ENCODE data around the gene RECQL.

GRCh38 chr12:21523148-21523547 lies 21.7 kb upstream of the RECQL start:
- TF ChIP-seq EZH2 (IDR thresholded peaks at IDR 0.05) (no peak), CTCF (IDR thresholded peaks at IDR 0.05 in 2 of 3, conservative IDR thresholded peaks at IDR 0.05 in 1 of 3; ENCODE audit: borderline replicate concordance in 1 of 3, insufficient read depth in 1 of 3, low read depth in 2 of 3, low read length in 2 of 3) (no peak), POLR2AphosphoS5 (IDR thresholded peaks at IDR 0.05; ENCODE audit: low read depth, low read length) (no peak), RAD21 (IDR thresholded peaks at IDR 0.05; ENCODE audit: low read depth) (no peak), FOSL1 (IDR thresholded peaks at IDR 0.05; ENCODE audit: low read depth) (no peak), SP1 (IDR thresholded peaks at IDR 0.05; ENCODE audit: low read depth) (no peak), ELF1 (IDR thresholded peaks at IDR 0.05; ENCODE audit: borderline replicate concordance, low read depth) (no peak), POLR2A (IDR thresholded peaks at IDR 0.05; ENCODE audit: borderline replicate concordance, extremely low read depth, insufficient read depth, insufficient read length) (no peak), YY1 (IDR thresholded peaks at IDR 0.05; ENCODE audit: extremely low read depth, insufficient replicate concordance, low read depth, low read length) (no peak), ZNF274 (IDR thresholded peaks at IDR 0.05; ENCODE audit: low read depth, low read length) (no peak)
- TF ChIP-seq, protein P1, sequence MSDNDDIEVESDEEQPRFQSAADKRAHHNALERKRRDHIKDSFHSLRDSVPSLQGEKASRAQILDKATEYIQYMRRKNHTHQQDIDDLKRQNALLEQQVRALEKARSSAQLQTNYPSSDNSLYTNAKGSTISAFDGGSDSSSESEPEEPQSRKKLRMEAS (IDR thresholded peaks at IDR 0.05) = no peak
- TF ChIP-seq, protein P2, sequence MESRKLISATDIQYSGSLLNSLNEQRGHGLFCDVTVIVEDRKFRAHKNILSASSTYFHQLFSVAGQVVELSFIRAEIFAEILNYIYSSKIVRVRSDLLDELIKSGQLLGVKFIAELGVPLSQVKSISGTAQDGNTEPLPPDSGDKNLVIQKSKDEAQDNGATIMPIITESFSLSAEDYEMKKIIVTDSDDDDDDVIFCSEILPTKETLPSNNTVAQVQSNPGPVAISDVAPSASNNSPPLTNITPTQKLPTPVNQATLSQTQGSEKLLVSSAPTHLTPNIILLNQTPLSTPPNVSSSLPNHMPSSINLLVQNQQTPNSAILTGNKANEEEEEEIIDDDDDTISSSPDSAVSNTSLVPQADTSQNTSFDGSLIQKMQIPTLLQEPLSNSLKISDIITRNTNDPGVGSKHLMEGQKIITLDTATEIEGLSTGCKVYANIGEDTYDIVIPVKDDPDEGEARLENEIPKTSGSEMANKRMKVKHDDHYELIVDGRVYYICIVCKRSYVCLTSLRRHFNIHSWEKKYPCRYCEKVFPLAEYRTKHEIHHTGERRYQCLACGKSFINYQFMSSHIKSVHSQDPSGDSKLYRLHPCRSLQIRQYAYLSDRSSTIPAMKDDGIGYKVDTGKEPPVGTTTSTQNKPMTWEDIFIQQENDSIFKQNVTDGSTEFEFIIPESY (IDR thresholded peaks at IDR 0.05; ENCODE audit: extremely low read depth, insufficient replicate concordance, low read length) = no peak
- TF ChIP-seq, protein P3, sequence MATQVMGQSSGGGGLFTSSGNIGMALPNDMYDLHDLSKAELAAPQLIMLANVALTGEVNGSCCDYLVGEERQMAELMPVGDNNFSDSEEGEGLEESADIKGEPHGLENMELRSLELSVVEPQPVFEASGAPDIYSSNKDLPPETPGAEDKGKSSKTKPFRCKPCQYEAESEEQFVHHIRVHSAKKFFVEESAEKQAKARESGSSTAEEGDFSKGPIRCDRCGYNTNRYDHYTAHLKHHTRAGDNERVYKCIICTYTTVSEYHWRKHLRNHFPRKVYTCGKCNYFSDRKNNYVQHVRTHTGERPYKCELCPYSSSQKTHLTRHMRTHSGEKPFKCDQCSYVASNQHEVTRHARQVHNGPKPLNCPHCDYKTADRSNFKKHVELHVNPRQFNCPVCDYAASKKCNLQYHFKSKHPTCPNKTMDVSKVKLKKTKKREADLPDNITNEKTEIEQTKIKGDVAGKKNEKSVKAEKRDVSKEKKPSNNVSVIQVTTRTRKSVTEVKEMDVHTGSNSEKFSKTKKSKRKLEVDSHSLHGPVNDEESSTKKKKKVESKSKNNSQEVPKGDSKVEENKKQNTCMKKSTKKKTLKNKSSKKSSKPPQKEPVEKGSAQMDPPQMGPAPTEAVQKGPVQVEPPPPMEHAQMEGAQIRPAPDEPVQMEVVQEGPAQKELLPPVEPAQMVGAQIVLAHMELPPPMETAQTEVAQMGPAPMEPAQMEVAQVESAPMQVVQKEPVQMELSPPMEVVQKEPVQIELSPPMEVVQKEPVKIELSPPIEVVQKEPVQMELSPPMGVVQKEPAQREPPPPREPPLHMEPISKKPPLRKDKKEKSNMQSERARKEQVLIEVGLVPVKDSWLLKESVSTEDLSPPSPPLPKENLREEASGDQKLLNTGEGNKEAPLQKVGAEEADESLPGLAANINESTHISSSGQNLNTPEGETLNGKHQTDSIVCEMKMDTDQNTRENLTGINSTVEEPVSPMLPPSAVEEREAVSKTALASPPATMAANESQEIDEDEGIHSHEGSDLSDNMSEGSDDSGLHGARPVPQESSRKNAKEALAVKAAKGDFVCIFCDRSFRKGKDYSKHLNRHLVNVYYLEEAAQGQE (IDR thresholded peaks at IDR 0.05; ENCODE audit: low read depth) = no peak

All from HCT116 (cell line).